ENCODE results near the gene RANBP17. TPM values are rescaled to one million over a fixed set of nuclear protein-coding genes. Genes with fewer than 3 reads are reported as not detected.

RANBP17 gene
- total RNA-seq, 2 experiments from 2014 or later: not detected

DNA sequence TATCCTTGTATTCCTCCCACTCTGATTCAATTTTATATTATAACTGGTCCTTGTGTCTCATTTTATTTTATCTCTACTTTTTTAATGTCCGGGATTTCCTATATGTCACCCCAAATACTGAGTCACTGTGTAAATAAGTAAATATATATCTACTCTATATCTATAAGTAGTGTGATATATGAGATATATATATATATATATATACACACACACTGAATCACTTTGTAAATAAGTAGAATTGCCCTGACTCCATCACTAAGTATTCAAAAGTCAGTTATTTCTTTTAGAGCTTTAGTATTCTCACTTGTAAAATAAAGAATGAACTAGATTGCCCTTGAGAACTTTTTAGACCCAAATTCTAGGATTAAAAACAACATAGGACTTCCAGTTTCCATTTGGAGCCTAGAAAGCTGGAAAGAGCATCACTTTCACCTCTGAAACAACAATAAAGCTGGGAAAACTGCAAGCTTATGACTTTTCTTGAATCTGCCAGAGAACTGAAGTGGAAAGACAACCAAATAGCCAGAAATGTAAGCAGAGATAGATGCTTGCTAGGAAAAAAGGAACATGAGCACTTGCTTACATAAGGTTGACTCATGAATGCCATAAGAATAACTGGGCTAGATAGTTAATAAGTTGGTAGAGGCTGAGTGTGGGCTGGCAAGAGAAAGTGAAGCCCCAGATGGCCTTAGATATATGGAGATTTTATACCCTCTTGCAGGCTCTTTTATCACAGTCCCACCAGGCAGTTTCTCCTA lies 276.1 kb downstream of the RANBP17 start:
- Mint-ChIP-seq H3K27me3 (peaks cover 10% of the 10 kb centered on the region), H3K36me3 (ENCODE audit: low read depth) (no peaks in the 10 kb centered on the region), H3K27ac (no peak overlapping the region), H3K4me3 (no peak overlapping the region), H3K9me3 (ENCODE audit: low read depth) (no peaks in the 10 kb centered on the region), H3K4me1 (no peaks in the 10 kb centered on the region)
- DNase-seq: no peak
- no peak for ATAC-seq
- CTCF ChIA-PET: no interaction called here
- POLR2A ChIA-PET: no interaction called here
- intact Hi-C loops (cut with DNase I, micrococcal nuclease): no loop called here

DNA sequence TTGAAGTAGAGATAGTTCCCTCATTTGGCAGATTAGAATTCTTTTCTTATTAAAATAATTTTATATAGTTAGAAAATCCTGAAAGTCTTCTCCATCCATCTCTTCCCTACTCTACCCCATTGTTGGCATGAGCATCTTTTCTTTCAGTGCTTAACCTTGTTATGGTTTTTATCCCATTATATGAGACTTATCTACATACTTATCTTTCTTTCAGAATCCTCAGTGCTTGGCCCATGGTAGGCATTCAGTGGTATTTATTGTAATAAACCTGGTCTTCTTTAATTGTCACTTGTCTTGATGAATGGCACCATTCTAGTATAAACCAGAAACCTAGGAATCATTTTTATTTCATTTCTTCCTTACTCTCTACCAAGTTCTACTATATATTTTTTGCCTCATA lies 277.4 kb downstream of the RANBP17 start:
- no peaks in the 10 kb centered on the region for H3K36me3 Mint-ChIP-seq (ENCODE audit: low read depth)
- POLR2A ChIA-PET: no interaction called here
- no peaks in the 10 kb centered on the region for H3K9me3 Mint-ChIP-seq (ENCODE audit: low read depth)

DNA sequence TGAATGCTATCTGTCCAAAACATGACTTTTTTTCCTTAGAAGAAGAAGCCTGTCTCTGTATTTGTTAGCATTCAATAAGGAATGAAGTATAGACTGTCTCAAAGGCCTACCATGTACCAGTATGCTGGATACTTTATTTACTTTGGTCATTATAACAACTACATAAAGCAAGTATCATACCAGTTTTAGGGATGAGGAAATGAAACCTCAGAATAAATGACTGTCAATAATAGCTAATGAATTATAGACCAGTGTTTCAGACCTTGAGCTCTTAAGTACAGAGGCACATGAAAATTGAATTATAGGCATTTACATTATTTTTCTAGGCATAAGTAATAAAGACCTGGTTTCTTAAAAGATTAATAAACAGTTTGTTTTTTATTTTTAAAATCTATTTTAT lies 280.8 kb downstream of the RANBP17 start:
- Mint-ChIP-seq H3K27me3 (peaks cover 7% of the 10 kb centered on the region), H3K4me3 (no peak overlapping the region), H3K9me3 (ENCODE audit: low read depth) (no peaks in the 10 kb centered on the region), H3K36me3 (ENCODE audit: low read depth) (no peaks in the 10 kb centered on the region), H3K27ac (no peak overlapping the region), H3K4me1 (no peaks in the 10 kb centered on the region)
- POLR2A ChIA-PET: no interaction called here
- CTCF ChIA-PET: no interaction called here
- intact Hi-C loops (cut with DNase I, micrococcal nuclease): loop anchor here in 1 of 2 experiments (10.0 kb wide), 1 partner anchor 398 kb away; no protein-coding TSS in a partner anchor
- no peak for ATAC-seq
- no peak for DNase-seq

More for the DNA sequence above, 277.4 kb downstream of the RANBP17 start:
- H3K27me3 Mint-ChIP-seq: peaks cover 10% of the 10 kb centered on the region
- DNase-seq (no peak), ATAC-seq (no peak)
- H3K4me1 Mint-ChIP-seq: no peaks in the 10 kb centered on the region
- H3K27ac Mint-ChIP-seq: no peak overlapping the region
- CTCF ChIA-PET: no interaction called here
- intact Hi-C loops (cut with DNase I, micrococcal nuclease): no loop called here
- no peak overlapping the region for H3K4me3 Mint-ChIP-seq

DNA sequence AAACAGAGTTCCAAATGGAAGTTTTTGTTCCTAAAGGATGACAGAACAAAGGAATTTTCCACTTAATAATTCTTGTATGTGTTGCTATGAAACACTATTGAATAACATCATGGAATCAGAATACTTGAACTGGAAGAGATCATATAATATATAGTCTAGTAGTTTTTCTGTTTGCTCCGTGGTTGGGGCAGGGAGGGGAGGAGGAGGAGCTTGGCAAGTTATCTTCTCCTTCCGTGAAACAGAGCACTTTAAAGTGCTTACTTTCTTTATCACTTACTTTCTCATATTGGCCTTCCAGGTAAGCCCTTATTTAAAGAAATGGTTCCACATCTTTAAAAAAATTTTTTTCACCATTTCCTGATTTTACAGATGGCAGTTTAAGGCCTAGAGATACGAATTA lies 281.4 kb downstream of the RANBP17 start:
- ChIA-PET POLR2A (no interaction called here), CTCF (no interaction called here)
- H3K36me3 Mint-ChIP-seq (ENCODE audit: low read depth): no peaks in the 10 kb centered on the region
- H3K9me3 Mint-ChIP-seq (ENCODE audit: low read depth): no peaks in the 10 kb centered on the region
- no peak for DNase-seq
- no peak overlapping the region for H3K4me3 Mint-ChIP-seq
- peaks cover 7% of the 10 kb centered on the region for H3K27me3 Mint-ChIP-seq
- intact Hi-C loops (cut with DNase I, micrococcal nuclease): loop anchor here in 1 of 2 experiments (10.0 kb wide), 1 partner anchor 398 kb away; no protein-coding TSS in a partner anchor
- no peak for ATAC-seq
- no peaks in the 10 kb centered on the region for H3K4me1 Mint-ChIP-seq
- H3K27ac Mint-ChIP-seq: no peak overlapping the region

DNA sequence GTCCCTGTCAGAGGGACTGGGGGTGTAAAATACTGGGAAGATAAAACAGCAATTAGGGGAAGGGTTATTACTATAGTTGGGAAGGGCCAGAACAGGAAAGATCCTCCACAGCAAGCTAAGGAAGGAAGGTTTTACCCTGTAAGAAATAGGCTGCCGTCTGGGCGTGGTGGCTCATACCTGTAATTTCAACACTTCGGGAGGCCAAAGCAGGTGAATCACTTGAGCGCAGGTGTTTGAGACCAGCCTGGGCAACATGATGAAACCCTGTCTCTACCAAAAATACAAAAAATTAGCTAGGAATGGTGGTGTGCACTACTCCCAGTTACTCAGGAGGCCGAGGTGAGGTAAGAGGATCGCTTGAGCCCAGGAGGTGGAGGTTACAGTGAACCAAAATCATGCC lies 282.1 kb downstream of the RANBP17 start:
- POLR2A ChIA-PET: no interaction called here
- Mint-ChIP-seq H3K9me3 (ENCODE audit: low read depth) (no peaks in the 10 kb centered on the region), H3K4me3 (no peak overlapping the region), H3K36me3 (ENCODE audit: low read depth) (no peaks in the 10 kb centered on the region), H3K4me1 (no peaks in the 10 kb centered on the region), H3K27me3 (peaks cover 7% of the 10 kb centered on the region), H3K27ac (no peak overlapping the region)
- CTCF ChIA-PET: no interaction called here
- ATAC-seq (no peak), DNase-seq (no peak)
- intact Hi-C loops (cut with DNase I, micrococcal nuclease): loop anchor here in 1 of 2 experiments (10.0 kb wide), 1 partner anchor 399 kb away; no protein-coding TSS in a partner anchor

DNA sequence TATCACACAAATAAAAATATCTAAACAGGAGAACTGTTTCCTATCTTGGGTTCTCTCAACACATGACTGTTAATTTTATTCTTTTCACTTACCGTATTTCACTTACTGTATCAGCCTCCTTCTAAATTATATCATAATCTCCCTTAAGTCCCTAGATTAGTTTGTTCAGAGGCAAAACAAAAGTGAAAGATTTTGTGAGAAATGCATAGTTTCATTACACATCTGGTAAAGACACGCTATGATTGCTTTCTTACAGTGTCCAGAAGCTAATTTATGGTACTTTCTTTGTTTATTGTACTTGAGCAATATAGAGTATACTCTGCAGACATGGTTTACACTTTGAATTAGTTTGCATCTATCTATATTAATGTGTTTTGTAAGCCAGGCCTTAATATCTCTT lies 287.5 kb downstream of the RANBP17 start:
- peaks cover 6% of the 10 kb centered on the region for H3K27me3 Mint-ChIP-seq
- CTCF ChIA-PET: no interaction called here
- no peaks in the 10 kb centered on the region for H3K9me3 Mint-ChIP-seq (ENCODE audit: low read depth)
- H3K36me3 Mint-ChIP-seq (ENCODE audit: low read depth): no peaks in the 10 kb centered on the region
- intact Hi-C loops (cut with DNase I, micrococcal nuclease): loop anchor here in 1 of 2 experiments (10.0 kb wide), 1 partner anchor 405 kb away; no protein-coding TSS in a partner anchor
- H3K27ac Mint-ChIP-seq: no peak overlapping the region
- DNase-seq: no peak
- H3K4me1 Mint-ChIP-seq: no peaks in the 10 kb centered on the region
- no peak overlapping the region for H3K4me3 Mint-ChIP-seq
- POLR2A ChIA-PET: no interaction called here
- no peak for ATAC-seq

DNA sequence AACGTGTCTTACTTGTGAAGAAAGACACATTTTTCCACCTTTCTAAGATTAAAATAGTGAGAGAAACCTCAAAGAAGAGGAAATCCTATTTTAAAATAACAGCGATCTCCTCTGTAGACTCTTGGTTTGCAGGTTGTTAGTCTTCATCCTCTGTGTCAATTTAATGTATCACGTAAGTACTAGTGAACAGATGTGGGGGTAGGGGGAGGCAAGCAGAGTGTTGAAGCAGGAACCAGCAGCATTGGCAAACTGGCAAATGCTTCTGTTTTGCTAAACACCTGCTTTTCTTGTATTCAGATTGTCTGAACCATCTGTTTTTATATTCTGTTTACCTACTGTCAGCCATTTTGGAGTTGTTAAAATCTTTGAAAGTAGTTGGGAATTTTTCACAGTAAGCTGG lies 288.0 kb downstream of the RANBP17 start:
- H3K4me3 Mint-ChIP-seq: no peak overlapping the region
- H3K9me3 Mint-ChIP-seq (ENCODE audit: low read depth): no peaks in the 10 kb centered on the region
- ATAC-seq (no peak), DNase-seq (no peak)
- no peaks in the 10 kb centered on the region for H3K36me3 Mint-ChIP-seq (ENCODE audit: low read depth)
- no peak overlapping the region for H3K27ac Mint-ChIP-seq
- CTCF ChIA-PET: no interaction called here
- peaks cover 6% of the 10 kb centered on the region for H3K27me3 Mint-ChIP-seq
- intact Hi-C loops (cut with DNase I, micrococcal nuclease): loop anchor here in 1 of 2 experiments (10.0 kb wide), 1 partner anchor 405 kb away; no protein-coding TSS in a partner anchor
- H3K4me1 Mint-ChIP-seq: no peaks in the 10 kb centered on the region
- POLR2A ChIA-PET: no interaction called here

DNA sequence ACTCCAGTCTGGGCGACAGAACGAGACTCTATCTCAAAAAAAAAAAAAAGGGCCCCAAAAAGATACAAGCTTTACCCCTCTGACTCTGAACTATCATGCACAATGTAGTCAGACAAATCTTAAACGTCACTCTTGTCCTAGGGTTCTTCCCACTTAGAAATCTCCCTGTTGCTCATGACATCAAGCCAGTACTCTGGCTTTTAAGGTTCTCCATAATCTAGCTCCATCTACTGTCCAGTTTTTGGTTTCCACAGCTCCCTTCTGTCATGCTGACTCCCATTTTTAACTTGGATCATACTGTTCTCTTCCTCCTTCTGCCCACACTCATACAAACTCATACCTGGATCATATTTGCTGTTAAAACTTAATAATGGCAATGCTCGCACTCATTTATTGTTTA lies 290.6 kb downstream of the RANBP17 start:
- POLR2A ChIA-PET: no interaction called here
- H3K36me3 Mint-ChIP-seq (ENCODE audit: low read depth): no peaks in the 10 kb centered on the region
- DNase-seq (no peak), ATAC-seq (no peak)
- H3K27me3 Mint-ChIP-seq: peaks cover 6% of the 10 kb centered on the region
- no peak overlapping the region for H3K27ac Mint-ChIP-seq
- intact Hi-C loops (cut with DNase I, micrococcal nuclease): no loop called here
- no peaks in the 10 kb centered on the region for H3K4me1 Mint-ChIP-seq
- H3K4me3 Mint-ChIP-seq: no peak overlapping the region
- CTCF ChIA-PET: no interaction called here
- H3K9me3 Mint-ChIP-seq (ENCODE audit: low read depth): no peaks in the 10 kb centered on the region

DNA sequence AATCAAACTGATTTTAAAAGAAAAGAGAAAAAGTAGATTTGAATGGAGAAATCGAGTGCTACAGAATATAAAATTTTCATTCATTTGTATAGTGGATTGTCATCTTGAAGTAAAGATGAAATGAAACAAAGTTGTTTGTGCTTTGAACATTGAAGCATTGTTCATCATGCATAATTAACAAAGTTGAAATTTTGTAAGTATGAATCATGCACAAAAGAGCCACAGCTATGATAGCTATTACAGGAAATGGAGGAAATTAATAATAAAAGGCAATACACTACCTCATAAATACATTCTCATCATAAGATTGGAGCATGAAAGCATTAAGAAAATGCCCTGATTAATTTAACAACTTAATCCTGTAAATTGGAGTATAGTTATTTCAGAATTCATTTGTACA lies 293.8 kb downstream of the RANBP17 start:
- no peak overlapping the region for H3K4me3 Mint-ChIP-seq
- no peaks in the 10 kb centered on the region for H3K36me3 Mint-ChIP-seq (ENCODE audit: low read depth)
- POLR2A ChIA-PET: no interaction called here
- no peaks in the 10 kb centered on the region for H3K9me3 Mint-ChIP-seq (ENCODE audit: low read depth)
- ATAC-seq: no peak
- H3K27ac Mint-ChIP-seq: no peak overlapping the region
- CTCF ChIA-PET: interaction anchor here (1.1 kb wide), 1 partner anchor 51 kb away, joined by 4 read pairs; no protein-coding TSS in a partner anchor
- DNase-seq: no peak
- no peaks in the 10 kb centered on the region for H3K4me1 Mint-ChIP-seq
- peaks cover 5% of the 10 kb centered on the region for H3K27me3 Mint-ChIP-seq
- intact Hi-C loops (cut with DNase I, micrococcal nuclease): no loop called here

DNA sequence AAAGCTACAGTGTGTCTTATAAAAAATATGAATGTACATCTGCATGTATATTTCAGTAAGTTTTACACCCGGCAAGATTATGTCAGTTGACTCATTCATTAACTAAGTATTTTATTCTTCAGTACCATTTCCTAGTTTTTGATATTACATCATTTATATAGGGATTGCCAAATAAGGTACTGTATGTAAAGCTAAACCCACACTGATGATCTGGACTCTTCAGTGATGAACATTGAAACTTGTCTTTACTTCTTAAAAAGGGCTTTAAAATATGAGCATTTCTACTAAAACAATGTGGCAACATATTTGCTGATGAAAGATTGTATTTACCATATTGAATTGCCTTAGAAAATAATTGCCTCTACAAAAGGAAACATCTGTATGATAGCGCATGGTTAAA lies 295.5 kb downstream of the RANBP17 start:
- POLR2A ChIA-PET: no interaction called here
- H3K27me3 Mint-ChIP-seq: peaks cover 5% of the 10 kb centered on the region
- ATAC-seq (no peak), DNase-seq (no peak)
- no peaks in the 10 kb centered on the region for H3K4me1 Mint-ChIP-seq
- CTCF ChIA-PET: interaction anchor here (0.5 kb wide), 1 partner anchor 524 kb away, joined by 4 read pairs; no protein-coding TSS in a partner anchor
- no peak overlapping the region for H3K27ac Mint-ChIP-seq
- H3K4me3 Mint-ChIP-seq: no peak overlapping the region
- intact Hi-C loops (cut with DNase I, micrococcal nuclease): no loop called here
- no peaks in the 10 kb centered on the region for H3K9me3 Mint-ChIP-seq (ENCODE audit: low read depth)
- no peaks in the 10 kb centered on the region for H3K36me3 Mint-ChIP-seq (ENCODE audit: low read depth)

DNA sequence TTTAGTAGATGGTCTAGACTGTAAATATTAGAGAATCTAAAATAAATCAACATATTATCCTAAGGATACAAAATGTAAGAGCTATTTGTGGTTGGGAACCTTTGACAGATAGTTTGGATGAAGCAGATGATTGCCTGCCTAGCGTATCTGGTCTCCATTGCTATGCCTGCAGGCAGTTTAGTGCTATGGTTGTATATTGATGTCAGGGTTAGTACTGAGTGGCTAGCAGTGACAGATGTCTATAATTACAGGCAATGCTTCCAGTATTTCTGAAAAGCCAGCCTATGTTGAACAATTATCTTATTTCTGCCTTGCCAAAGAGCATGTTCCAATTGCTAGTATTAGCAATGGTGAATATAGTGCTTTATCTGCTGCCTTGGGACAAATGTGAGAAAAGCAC lies 296.0 kb downstream of the RANBP17 start:
- CTCF ChIA-PET: interaction anchor here (0.5 kb wide), 1 partner anchor 524 kb away, joined by 4 read pairs; no protein-coding TSS in a partner anchor
- H3K4me1 Mint-ChIP-seq: no peaks in the 10 kb centered on the region
- POLR2A ChIA-PET: no interaction called here
- no peak overlapping the region for H3K27ac Mint-ChIP-seq
- peaks cover 3% of the 10 kb centered on the region for H3K27me3 Mint-ChIP-seq
- intact Hi-C loops (cut with DNase I, micrococcal nuclease): no loop called here
- ATAC-seq (no peak), DNase-seq (no peak)
- no peak overlapping the region for H3K4me3 Mint-ChIP-seq
- no peaks in the 10 kb centered on the region for H3K9me3 Mint-ChIP-seq (ENCODE audit: low read depth)
- no peaks in the 10 kb centered on the region for H3K36me3 Mint-ChIP-seq (ENCODE audit: low read depth)

DNA sequence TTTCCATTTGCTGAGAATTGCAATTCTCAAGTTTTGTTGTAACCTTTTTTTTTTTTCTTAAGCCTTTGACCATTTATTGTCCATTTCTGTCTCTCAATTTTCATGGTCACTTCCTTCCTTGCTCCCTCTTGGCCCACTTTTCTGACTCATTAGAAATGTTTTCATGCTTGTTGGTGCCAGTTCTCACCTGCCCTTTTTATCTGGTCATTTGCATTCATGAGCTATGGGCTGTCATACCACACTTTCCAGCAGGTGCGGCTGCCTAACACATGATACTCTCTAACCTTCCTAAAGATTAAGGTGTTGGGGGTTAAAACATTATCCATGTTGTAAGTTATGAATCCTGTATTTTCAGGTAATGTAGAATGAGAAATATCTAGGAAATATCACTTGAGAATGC lies 296.8 kb downstream of the RANBP17 start:
- POLR2A ChIA-PET: no interaction called here
- H3K27ac Mint-ChIP-seq: no peak overlapping the region
- CTCF ChIA-PET: interaction anchor here (0.6 kb wide), 2 partner anchors 9 to 1509 kb away, joined by 3 read pairs; no protein-coding TSS in a partner anchor
- no peaks in the 10 kb centered on the region for H3K9me3 Mint-ChIP-seq (ENCODE audit: low read depth)
- no peaks in the 10 kb centered on the region for H3K4me1 Mint-ChIP-seq
- no peak overlapping the region for H3K4me3 Mint-ChIP-seq
- H3K27me3 Mint-ChIP-seq: peaks cover 1% of the 10 kb centered on the region
- intact Hi-C loops (cut with DNase I, micrococcal nuclease): no loop called here
- ATAC-seq (no peak), DNase-seq (no peak)
- H3K36me3 Mint-ChIP-seq (ENCODE audit: low read depth): no peaks in the 10 kb centered on the region

All from activated CD4-positive, alpha-beta T cell treated with anti-CD3 and anti-CD28 coated beads for 36 hours (primary cell).